HG02852 (cell line): Measurements from ENCODE around the gene NKRF.

ENCODE experiments used
- ATAC-seq: cut with Tn5 transposase; IDR thresholded peaks from one replicate; pipeline ENCODE4 v1.9.1; 2021; ENCODE audit warnings: mild to moderate bottlenecking, moderate library complexity; ENCODE audit not compliant: unreplicated experiment

NKRF gene

GRCh38 chrX:119617517-119618164 is 11.4 kb upstream of the NKRF start:
- peak; percentile 64 for ATAC-seq

DNA sequence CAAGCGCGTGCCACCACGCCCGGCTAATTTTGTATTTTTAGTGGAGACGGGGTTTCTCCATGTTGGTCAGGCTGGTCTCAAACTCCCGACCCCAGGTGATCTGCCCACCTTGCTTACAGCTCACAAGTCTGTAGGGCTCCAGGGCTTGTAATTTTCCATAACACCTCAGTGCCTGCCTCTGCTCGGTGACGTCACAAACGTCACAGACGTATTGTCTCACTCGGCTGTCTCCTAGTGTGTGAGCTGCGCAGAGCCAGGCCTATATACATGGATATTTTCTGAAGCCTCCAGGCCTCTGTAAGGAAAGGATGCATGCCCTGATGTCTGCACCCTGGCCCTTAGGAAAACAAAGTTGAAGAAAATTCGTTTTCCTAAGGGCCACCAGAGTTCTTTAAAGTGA is 8.6 kb upstream of the NKRF start:
- no peak for ATAC-seq

DNA sequence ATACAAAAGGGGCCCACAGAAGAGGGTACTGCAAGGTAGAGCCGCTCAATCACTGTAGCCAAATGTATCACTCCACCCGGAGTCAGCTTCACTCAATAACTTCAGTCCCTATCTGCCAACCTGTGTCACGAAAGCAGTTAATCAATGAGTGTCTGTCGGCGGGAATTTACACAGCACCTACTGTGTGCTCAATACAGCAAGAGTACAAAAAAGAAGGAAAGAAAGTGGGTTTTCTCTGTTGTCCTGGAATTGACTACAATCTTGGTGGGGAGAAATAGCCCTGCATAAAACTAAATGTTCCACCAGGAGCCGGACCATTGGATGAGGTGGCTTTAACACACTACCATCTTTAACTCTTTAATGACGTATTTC is 780 bp upstream of the NKRF start:
- no peak for ATAC-seq

DNA sequence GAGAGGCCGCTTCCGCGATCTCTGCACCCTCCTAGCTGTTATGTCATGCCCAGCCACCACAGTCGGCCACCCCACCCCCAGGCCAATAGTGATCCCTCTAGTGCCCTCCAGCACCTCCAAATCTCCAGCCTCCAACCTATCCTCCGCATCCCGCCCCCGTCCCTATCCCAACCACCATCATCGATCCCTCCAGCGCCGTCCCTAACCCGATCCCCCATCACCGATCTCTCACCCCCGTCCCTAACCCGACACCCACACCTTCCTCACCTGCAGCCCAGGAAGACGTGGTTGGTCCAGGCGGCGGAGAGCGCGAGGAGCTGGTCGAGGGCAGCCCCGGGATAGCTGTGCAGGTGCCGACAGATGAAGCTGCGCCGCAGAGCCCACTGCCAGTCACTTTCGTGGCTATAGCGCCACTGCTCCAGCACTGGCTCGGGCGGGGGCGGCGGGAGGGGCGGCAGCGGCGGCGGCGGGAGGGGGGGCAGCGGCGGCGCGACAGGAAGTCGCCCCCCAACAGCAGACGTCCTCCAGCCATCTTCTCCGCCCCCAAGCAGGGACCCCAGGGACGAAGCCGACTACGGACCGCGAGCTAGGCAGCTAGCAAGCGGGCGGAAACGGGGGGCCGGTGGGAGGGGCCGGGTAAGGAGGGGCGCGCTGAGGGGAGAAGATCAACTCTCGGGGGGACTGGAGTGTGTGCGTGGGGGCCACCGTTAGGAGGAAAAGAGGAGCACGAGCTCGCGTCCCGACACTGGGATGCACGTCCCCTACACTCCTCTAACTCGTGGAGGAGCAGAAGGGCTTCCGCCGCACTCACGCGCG is 552 bp downstream of the NKRF start:
- ATAC-seq: peak; percentile 35

GRCh38 chrX:119604766-119605463 is 1.3 kb downstream of the NKRF start:
- no peak for ATAC-seq

DNA sequence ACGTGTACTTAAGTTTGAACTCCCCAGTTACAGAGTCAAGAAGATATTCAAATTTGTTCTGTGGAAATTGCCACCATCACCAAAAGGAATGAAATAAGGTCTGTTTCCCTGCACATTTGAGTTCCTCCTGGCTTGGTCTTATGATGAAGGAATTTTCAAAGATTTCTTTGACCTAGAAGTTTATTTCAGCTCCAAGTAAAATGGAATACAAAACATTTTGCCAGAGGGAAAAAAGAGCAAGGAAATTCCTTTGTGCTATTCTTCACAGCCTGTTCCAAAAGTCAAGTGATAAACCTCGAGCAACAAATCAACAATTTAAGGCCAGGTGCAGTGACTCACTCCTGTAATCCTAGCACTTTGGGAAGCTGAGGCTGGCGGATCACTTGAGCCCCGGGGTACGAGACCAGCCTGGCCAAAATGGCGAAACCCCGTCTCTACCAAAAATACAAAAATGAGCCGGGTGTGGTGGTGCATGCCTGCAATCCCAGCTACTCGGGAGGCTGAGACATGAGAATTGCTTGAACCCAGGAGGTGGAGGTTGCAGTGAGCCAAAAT is 3.4 kb downstream of the NKRF start:
- ATAC-seq: no peak

DNA sequence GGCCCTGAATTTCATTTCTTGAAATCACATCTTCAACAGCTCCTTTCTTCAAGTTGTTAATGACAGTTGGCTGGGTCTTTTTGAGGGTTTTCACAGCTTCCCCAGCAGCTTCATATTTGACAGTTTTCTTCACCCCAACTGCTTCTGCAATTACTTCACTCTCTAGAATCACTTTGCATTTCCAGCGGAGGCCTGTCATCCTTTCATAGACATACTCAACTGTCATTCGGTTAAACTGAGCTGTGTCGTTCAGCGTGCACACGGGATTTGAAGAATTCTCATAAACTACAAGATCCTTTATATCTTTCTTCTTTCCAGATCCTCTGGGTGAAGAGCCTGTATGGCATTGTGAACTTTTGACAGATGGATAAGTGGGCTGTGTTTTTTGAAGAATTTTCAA is 16.4 kb downstream of the NKRF start:
- no peak for ATAC-seq

DNA sequence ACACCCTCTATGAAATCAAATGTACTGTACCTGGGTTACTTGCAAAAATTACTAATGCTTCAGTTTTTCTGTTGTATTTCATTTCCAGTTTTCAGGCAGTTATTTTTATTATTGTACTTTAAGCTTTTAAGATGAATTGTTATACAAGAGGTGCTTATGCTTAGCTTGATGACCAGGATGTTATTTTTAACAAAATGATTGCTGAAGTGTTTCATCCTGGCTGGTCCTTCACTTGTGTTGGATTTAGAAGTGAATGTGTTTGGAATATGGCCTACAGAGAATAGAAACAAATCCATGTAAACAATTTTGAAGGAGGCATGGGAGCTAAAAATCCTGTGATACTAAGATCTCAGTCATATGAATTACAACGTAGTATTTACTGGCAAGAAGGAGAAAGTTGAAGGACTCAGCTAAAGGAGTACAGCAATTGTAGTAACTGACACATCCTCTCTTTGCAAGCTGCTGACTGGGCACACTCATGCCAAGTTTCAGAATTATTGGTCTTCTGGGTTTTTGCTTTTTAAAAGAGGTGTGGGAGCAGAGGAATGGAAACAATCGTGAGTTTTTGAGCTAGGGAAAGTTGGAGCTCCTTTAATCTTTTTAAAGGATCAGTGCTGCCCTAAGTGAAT is 22.7 kb downstream of the NKRF start:
- ATAC-seq: no peak

GRCh38 chrX:119579414-119579813 is 26.8 kb downstream of the NKRF start:
- ATAC-seq: peak; percentile 33

GRCh38 chrX:119574394-119575266 is 31.6 kb downstream of the NKRF start, which contains the start of gene UBE2A:
TSS of gene UBE2A (plus strand) at chrX:119574563. CDS start at chrX:119574712, 149 bp downstream.
- peak; percentile 79 for ATAC-seq

DNA sequence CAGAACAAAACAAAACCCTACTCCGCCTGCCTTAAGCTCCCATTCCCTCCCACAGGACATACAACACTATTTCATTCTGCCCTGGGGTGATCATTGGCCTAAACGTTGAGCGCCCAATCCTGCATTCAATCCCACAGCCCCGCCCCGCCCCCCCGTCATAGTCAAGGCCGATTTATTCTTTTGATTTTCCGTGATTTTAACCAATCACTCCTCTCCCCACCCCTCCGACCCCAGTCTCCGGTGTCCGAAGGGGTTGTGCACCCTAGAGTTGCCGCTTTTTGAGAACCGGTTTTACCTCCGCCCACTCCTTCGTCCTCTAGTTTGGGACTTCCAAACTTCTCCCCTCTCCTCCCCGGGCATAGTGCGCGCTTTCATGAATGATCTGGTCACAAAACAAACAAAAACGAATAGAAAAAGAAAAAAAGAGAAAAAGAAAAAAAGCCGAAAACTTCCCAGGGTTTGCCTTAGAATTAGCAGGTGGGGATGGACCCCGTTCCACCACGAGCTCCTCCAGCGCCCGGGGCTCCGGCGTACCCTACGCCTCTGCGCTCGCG is 32.3 kb downstream of the NKRF start:
- peak; percentile 27 for ATAC-seq

DNA sequence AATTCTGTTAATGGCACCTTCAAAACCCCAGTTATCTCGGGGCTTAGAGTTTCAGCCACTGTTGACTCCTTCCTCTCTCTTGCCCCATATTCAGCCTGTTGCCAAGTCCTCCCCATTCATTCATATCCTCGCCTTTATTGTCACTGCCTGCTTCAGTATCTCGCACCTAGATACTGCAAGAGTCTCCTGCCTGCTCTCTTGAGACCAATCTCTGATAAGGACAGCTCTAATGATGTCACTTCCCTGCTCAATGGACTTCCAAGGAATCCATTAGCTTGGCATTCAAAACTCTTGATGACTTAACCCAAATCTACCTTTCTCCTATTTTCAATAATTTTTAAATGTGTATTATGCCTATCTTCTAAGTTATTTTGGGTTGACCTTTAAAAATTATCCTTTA is 33.0 kb downstream of the NKRF start:
- ATAC-seq: no peak

DNA sequence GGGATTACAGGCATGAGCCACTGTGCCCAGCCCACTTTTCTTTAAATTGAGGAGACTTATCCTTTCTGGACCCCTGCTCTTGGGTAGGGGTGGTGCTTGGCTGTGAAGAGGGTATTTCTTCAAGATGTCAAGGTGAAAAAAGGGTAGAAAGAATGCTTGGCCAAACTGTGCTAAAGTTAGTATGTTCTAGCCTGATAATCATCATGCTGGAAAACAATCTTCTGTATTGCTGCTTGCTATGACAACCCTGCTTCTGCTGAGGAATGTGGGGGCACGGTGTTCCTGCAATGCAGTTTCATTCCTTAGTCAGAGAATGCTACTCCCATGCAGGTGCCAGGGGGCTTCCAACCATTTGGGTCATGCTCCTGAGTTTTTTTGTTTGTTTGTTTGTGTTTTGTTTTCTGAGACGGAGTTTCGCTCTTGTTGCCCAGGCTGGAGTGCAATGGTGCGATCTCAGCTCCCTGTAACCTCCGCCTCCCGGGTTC is 35.8 kb downstream of the NKRF start:
- no peak for ATAC-seq

DNA sequence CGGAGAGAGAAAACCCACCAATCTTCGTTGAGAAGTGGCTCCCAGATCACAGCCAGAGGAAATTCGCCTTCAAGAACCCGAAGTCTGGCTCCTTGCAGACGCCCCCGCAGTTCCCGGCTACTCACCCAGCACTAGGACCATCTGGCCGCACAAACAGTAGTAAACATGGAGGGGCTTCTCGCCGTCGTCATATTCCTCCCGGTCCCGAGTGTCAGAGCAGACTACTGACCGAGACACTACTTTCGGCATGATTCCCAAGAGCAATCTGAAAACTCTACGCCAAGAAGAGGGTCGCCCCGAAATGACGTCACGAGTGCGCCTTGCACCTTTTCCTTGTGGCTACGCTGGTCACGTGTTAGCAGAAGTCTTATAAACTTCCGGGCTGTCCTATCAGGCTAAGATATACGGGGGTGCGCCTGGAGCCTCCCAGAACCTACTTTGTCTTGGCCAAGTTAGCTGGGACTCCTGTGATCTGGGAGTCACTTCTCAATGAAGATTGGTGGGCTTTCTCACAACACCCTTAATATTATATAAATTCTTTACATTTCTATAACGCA is 41.0 kb downstream of the NKRF start, which contains the start of gene STEEP1:
Gene STEEP1, minus strand, starts transcription at position 303 of the 557 bp plus-strand sequence. Its CDS starts 54 bp downstream, at position 249.
- ATAC-seq: peak; percentile 89

DNA sequence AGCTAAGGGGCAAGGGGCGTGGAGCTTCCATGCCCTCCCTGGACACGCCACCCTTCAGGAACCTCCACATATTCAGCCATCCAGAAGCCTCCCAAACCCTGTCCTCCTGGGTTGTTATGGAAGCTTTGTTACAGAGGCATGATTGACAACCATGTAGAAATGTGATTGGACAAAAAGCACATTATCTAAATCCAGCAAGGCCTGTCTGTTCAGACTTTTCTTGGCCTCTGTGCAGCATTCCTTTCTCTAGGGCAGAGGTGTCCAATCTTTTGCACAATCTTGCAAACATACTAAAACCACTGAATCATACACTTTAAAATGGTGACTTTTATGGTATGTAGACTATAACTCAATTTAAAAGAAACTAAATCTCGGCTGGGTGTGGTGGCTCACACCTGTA is 53.7 kb downstream of the NKRF start:
- ATAC-seq: no peak

GRCh38 chrX:119549327-119550016 is 56.8 kb downstream of the NKRF start:
- ATAC-seq: peak; percentile 71

DNA sequence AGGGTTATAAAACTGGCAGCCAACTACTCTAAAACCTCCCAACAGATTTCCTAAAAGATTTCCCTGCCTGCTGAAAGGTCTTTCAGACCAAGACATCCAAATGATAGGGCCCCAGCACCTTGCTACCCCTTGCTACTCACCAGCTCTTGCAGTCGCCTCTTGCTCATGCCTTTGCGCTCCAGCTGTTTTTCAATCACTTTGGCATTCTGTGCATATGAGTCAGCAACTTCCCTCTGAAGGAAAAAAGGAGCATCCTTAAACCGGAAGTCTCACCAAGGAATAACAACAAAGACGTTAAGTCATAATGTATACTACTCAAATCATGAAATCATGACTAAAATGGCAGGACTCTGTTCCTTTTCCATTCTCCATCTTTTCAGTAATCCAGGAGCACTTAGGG is 65.0 kb downstream of the NKRF start:
- ATAC-seq: no peak

- ATAC-seq: no peak
Observed at GRCh38 chrX:119539872-119540271, 66.4 kb downstream of the NKRF start.
